CD8-positive, alpha-beta memory T cell (primary cell): Measurements from ENCODE around the gene CTSA. TPM values are rescaled to one million over a fixed set of nuclear protein-coding genes. Genes with fewer than 3 reads are reported as not detected.

ENCODE experiments used
- CTCF ChIA-PET: fragments of 350-600 bp; sonication (Branson Sonifier 250); formaldehyde crosslinking; loops from one replicate; lab custom pipeline; 2021; ENCODE audit warnings: antibody characterized with exemption; lab: Charles Lee
- POLR2A ChIA-PET: fragments of 350-600 bp; sonication (Branson Sonifier 250); formaldehyde crosslinking; loops from one replicate; lab custom pipeline; 2021; ENCODE audit warnings: antibody characterized with exemption; lab: Charles Lee
- DNase-seq, 5 donors: peaks; one replicate each; pipeline versions ENCODE4 v3.0.0 to v3.0.0-alpha.2; 2020 to 2022; ENCODE audit warnings: mixed read lengths in 1 of 5
- H3K27ac ChIP-seq: one replicate; pipeline ENCODE4 v1.7.0; 2013; ENCODE audit warnings: low read depth, mild to moderate bottlenecking, low read length, moderate library complexity
- H3K27me3 ChIP-seq: 2 replicates; pipeline ENCODE4 v1.7.0; 2013; ENCODE audit warnings: low read length, mild to moderate bottlenecking; ENCODE audit not compliant: insufficient read depth, poor library complexity, severe bottlenecking
- H3K36me3 ChIP-seq: 2 replicates; pipeline ENCODE4 v1.7.0; 2013; ENCODE audit warnings: mild to moderate bottlenecking, low read length, moderate library complexity; ENCODE audit not compliant: insufficient read depth
- H3K4me1 ChIP-seq: 2 replicates; pipeline ENCODE4 v1.7.0; 2013; ENCODE audit warnings: mild to moderate bottlenecking, low read length, moderate library complexity; ENCODE audit not compliant: insufficient read depth
- H3K4me3 ChIP-seq: 2 replicates; pipeline ENCODE4 v1.7.0; 2013; ENCODE audit warnings: mild to moderate bottlenecking, low read length
- H3K9me3 ChIP-seq: 2 replicates; pipeline ENCODE4 v1.7.0; 2013; ENCODE audit warnings: mild to moderate bottlenecking, low read length
- H3K27ac Mint-ChIP-seq, 8 donors: one replicate each; pipeline ENCODE4 v1.8.0; 2020 to 2021; ENCODE audit warnings: mixed read lengths in 8 of 8, mild to moderate bottlenecking in 6 of 8, inconsistent platforms in 3 of 8, moderate library complexity in 3 of 8
- H3K27me3 Mint-ChIP-seq, 2 donors: one replicate each; pipeline ENCODE4 v1.8.0; 2020 to 2021; ENCODE audit warnings: mixed read lengths in 2 of 2, mild to moderate bottlenecking in 1 of 2, moderate library complexity in 1 of 2
- H3K36me3 Mint-ChIP-seq, 3 donors: one replicate each; pipeline ENCODE4 v1.8.0; 2020 to 2021; ENCODE audit warnings: mixed read lengths in 3 of 3, inconsistent platforms in 1 of 3, mild to moderate bottlenecking in 1 of 3
- H3K4me1 Mint-ChIP-seq, 3 donors: one replicate each; pipeline ENCODE4 v1.8.0; 2020 to 2021; ENCODE audit warnings: mixed read lengths in 3 of 3, inconsistent platforms in 1 of 3, mild to moderate bottlenecking in 1 of 3
- H3K4me3 Mint-ChIP-seq, 7 donors: one replicate each; pipeline ENCODE4 v1.8.0; 2020 to 2021; ENCODE audit warnings: mixed read lengths in 7 of 7, mild to moderate bottlenecking in 6 of 7, moderate library complexity in 4 of 7, inconsistent platforms in 2 of 7
- H3K9me3 Mint-ChIP-seq, 5 donors: one replicate each; pipeline ENCODE4 v1.8.0; 2020 to 2022; ENCODE audit warnings: mixed read lengths in 5 of 5, mild to moderate bottlenecking in 3 of 5, moderate library complexity in 2 of 5, inconsistent platforms in 1 of 5
- polyA plus RNA-seq: library from polyadenylated mRNA; unstranded; fragments of 300-500 nt; fragmentation: Illumina TruSeq; gene quantifications from one replicate; pipeline ENCODE4 v1.2.3, GENCODE V29; 2021
- total RNA-seq, 2 experiments: library from RNA; stranded (reverse); gene quantifications; one replicate each; pipeline ENCODE4 v1.2.3, GENCODE V29; 2021

The CTSA gene
- total and polyA plus RNA-seq, 3 experiments from 2014 or later = 81.1 to 219 (median 82.1) TPM

DNA sequence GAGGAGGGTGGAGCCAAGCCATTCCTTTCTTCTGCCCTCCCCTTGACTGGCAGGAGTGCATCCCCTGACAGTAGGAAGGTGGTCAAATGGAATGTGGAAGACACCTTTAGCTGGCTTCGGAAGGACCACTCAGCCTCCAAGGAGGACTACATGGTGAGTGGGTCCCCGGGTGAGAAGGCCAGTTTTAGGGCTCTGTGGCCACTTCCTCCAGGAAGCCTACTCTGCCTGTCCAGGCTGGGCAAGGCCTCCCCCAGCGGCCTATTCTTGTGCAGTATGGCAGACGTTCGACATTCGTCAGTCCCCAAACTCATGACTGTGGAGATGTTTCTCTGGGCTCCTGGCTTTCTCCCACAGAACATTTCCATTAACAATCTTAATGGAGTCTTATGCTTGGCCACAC, 52.5 kb downstream of the CTSA start:
- ChIA-PET CTCF (interaction anchor here (1.3 to 3.8 kb wide), 2 partner anchors 26 to 53 kb away, joined by 3 to 26 read pairs; partner anchors contain the start of genes CTSA, NEURL2 and ZNF335), POLR2A (interaction anchor here (1.0 kb wide), 1 partner anchor 10 kb away, joined by 3 read pairs; no protein-coding TSS in a partner anchor)
- Mint-ChIP-seq H3K27me3 (no peaks in the 10 kb centered on the region), H3K4me1 (peaks cover 2 to 25% (median 15%) of the 10 kb centered on the region in 3 donors), H3K36me3 (peaks cover 4 to 89% (median 4%) of the 10 kb centered on the region in 3 donors), H3K27ac (peak overlapping the region in 4 of 8 donors; percentile 36 to 75 (median 59)), H3K4me3 (no peak overlapping the region), H3K9me3 (no peaks in the 10 kb centered on the region)
- peaks cover 10% of the 10 kb centered on the region for H3K4me1 ChIP-seq
- H3K27me3 ChIP-seq = no peaks in the 10 kb centered on the region
- DNase-seq = no peak
- H3K4me3 ChIP-seq = no peak overlapping the region
- H3K27ac ChIP-seq = no peak overlapping the region
- peaks cover 78% of the 10 kb centered on the region for H3K36me3 ChIP-seq
- H3K9me3 ChIP-seq = no peaks in the 10 kb centered on the region

DNA sequence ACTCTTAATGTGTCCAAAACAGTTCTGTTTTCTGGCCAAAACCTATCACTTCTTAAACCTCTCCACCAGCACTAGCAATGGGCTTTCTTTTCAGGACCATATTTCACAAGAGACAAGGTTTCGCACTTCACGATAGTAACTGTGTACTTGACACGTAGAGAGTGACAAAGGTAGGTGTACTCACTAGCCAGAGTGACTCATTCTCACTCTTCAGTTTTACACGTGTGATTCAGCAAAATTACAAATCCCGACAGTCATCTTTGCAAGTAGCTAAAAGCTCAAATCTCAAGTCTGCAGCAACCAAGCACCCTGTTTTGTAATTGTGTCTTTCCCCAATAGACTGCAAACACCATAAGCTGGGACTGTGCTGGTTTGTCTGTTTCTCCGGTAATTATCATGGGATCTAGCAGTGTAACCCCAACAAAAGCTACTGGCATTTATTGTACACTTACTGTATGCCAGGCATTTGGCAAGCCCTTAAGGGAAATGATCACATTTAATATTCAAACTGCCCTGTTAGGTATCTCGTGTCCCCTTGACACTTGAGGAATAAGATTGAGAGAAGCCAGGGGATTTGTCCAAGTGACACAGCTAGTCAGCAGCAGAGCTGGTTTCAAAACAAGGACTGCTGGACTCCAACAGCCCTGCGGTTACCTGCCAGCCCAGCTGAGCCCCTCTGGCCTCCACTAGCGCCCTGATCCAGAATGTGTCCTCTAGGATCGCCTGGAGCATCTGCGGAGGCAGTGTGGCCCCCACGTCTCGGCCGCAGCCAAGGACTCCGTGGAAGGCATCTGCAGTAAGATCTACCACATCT, 53.2 kb downstream of the CTSA start:
- H3K4me3 ChIP-seq = no peak overlapping the region
- ChIA-PET CTCF (interaction anchor here (0.8 to 3.8 kb wide), 3 partner anchors 25 to 69 kb away, joined by 3 to 26 read pairs (median 3); partner anchors contain the start of genes CTSA, NEURL2 and ZNF335), POLR2A (interaction anchor here (1.0 kb wide), 1 partner anchor 11 kb away, joined by 3 read pairs; no protein-coding TSS in a partner anchor)
- peak overlapping the region in 1 of 7 donors; percentile 39 for H3K4me3 Mint-ChIP-seq
- no peaks in the 10 kb centered on the region for H3K27me3 Mint-ChIP-seq
- H3K36me3 Mint-ChIP-seq = peaks cover 4 to 89% (median 4%) of the 10 kb centered on the region in 3 donors
- peaks cover 10% of the 10 kb centered on the region for H3K4me1 ChIP-seq
- DNase-seq = no peak
- H3K36me3 ChIP-seq = peaks cover 77% of the 10 kb centered on the region
- H3K27me3 ChIP-seq = no peaks in the 10 kb centered on the region
- no peaks in the 10 kb centered on the region for H3K9me3 ChIP-seq
- H3K27ac ChIP-seq = no peak overlapping the region
- H3K4me1 Mint-ChIP-seq = peaks cover 4 to 25% (median 15%) of the 10 kb centered on the region in 3 donors
- peak overlapping the region in 7 of 8 donors; percentile 27 to 87 (median 55) for H3K27ac Mint-ChIP-seq
- no peaks in the 10 kb centered on the region for H3K9me3 Mint-ChIP-seq

DNA sequence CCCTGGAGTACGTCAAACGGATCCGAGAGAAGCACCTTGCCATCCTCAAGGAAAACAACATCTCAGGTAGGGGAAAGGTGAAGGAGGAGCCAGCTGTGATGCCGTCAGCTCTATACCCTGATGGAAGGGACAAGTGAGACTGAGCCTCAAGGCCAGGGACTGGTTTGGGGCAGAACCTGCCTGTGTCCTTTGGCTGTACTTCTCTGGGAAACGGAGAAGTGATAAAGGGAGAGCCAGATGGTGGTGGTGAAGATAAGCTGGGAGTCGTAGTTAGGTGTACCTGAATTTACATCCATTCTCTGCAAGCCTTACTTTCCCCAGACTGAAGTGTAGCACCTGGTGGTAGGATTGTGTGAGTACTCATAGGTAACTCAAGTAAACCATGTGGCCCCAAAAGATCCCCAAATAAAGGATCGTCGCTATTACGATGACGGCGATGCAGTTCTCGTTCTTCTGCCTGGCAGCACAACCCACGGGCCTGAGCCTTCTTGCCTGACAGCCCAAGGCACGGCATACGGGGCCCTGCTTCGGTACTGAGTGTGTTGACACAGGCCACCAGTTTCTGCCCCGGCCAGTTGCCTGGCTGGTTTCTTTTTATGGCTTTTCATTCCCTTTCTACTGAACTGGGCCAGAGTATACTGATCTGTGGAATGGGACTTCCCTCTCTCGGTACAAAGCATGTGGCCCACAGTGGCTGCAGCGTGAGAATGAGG, 54.0 kb downstream of the CTSA start:
- H3K4me3 Mint-ChIP-seq = no peak overlapping the region
- no peaks in the 10 kb centered on the region for H3K9me3 Mint-ChIP-seq
- peaks cover 10% of the 10 kb centered on the region for H3K4me1 ChIP-seq
- peak overlapping the region in 6 of 8 donors; percentile 7 to 97 (median 66) for H3K27ac Mint-ChIP-seq
- no peak for DNase-seq
- ChIA-PET POLR2A (no interaction called here), CTCF (interaction anchor here (1.3 to 3.8 kb wide), 2 partner anchors 24 to 54 kb away, joined by 3 to 26 read pairs; partner anchors contain the start of genes CTSA, NEURL2 and ZNF335)
- H3K9me3 ChIP-seq = no peaks in the 10 kb centered on the region
- peaks cover 77% of the 10 kb centered on the region for H3K36me3 ChIP-seq
- H3K27me3 ChIP-seq = no peaks in the 10 kb centered on the region
- peaks cover 4 to 20% (median 15%) of the 10 kb centered on the region in 3 donors for H3K4me1 Mint-ChIP-seq
- H3K27me3 Mint-ChIP-seq = no peaks in the 10 kb centered on the region
- no peak overlapping the region for H3K27ac ChIP-seq
- H3K36me3 Mint-ChIP-seq = peaks cover 4 to 89% (median 4%) of the 10 kb centered on the region in 3 donors
- no peak overlapping the region for H3K4me3 ChIP-seq

DNA sequence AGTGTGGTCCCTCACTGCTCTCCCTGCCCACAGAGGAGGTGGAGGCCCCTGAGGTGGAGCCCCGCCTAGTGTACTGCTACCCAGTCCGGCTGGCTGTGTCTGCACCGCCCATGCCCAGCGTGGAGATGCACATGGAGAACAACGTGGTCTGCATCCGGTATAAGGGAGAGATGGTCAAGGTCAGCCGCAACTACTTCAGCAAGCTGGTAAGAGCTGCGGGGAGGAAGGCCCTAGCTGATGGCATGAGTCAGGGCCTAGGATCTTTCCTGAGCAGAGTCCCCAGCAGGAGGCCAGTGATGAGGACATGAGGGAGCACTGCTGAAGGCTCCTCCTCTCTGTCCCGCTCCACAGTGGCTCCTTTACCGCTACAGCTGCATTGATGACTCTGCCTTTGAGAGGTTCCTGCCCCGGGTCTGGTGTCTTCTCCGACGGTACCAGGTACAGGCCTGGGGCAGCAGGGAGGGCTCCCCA, 54.6 kb downstream of the CTSA start:
- Mint-ChIP-seq H3K27ac (peak overlapping the region in 7 of 8 donors; percentile 7 to 97 (median 70)), H3K36me3 (peaks cover 4 to 90% (median 4%) of the 10 kb centered on the region in 3 donors), H3K27me3 (no peaks in the 10 kb centered on the region), H3K4me1 (peaks cover 4 to 20% (median 15%) of the 10 kb centered on the region in 3 donors), H3K9me3 (no peaks in the 10 kb centered on the region), H3K4me3 (peak overlapping the region in 2 of 7 donors; percentile 19 to 70)
- DNase-seq = no peak
- ChIA-PET CTCF (interaction anchor here (1.0 kb wide), 1 partner anchor 25 kb away, joined by 3 read pairs; no protein-coding TSS in a partner anchor), POLR2A (interaction anchor here (1.2 kb wide), 1 partner anchor 9 kb away, joined by 3 read pairs; no protein-coding TSS in a partner anchor)
- Histone ChIP-seq H3K4me3 (no peak overlapping the region), H3K36me3 (peaks cover 77% of the 10 kb centered on the region), H3K9me3 (no peaks in the 10 kb centered on the region), H3K27ac (no peak overlapping the region), H3K27me3 (no peaks in the 10 kb centered on the region), H3K4me1 (peaks cover 10% of the 10 kb centered on the region)

DNA sequence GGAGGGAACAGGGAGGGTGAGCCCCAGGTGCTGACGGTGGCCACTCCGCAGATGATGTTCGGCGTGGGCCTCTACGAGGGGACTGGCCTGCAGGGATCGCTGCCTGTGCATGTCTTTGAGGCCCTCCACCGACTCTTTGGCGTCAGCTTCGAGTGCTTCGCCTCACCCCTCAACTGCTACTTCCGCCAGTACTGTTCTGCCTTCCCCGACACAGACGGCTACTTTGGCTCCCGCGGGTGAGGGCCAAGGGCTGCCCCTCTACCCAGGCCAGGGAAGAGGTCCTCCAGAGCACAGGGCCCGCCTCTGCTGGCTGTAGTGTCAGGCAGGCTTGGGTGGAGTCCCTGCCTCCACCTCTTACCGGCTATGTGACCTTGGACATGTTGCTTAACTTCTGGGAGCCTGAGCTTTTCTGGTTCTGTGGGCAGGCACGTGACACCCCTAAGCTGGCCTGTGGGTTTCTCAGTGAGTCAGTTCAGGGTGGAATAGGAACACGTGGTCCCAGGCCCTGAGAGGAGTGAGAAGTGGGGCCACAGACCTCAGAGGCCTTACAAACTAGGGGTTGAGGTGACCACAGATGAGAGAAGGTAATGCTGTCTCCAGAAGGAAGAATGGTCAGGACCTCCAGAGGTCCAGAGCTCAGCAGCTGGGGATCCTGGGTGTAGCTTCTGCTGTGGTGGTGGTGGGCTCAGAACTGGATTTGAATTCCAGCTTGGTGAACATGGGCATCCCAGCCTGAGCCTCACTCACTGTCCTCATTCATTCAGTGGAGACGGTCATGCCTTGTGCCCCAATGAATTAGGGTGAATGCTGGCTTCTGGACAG, 55.2 kb downstream of the CTSA start:
- peaks cover 4 to 22% (median 15%) of the 10 kb centered on the region in 3 donors for H3K4me1 Mint-ChIP-seq
- DNase-seq = peak in 3 of 5 donors; percentile 28 to 73 (median 57)
- CTCF ChIA-PET = interaction anchor here (0.9 to 1.0 kb wide), 2 partner anchors 24 to 26 kb away, joined by 3 read pairs; partner anchors contain the start of gene ZNF335
- peaks cover 10% of the 10 kb centered on the region for H3K4me1 ChIP-seq
- H3K27ac ChIP-seq = peak overlapping the region; percentile 3
- peak overlapping the region; percentile 47 to 97 (median 77) for H3K27ac Mint-ChIP-seq
- H3K36me3 ChIP-seq = peaks cover 78% of the 10 kb centered on the region
- no peak overlapping the region for H3K4me3 ChIP-seq
- H3K27me3 ChIP-seq = no peaks in the 10 kb centered on the region
- H3K9me3 ChIP-seq = no peaks in the 10 kb centered on the region
- POLR2A ChIA-PET = interaction anchor here (0.6 to 3.4 kb wide), 3 partner anchors 9 to 58 kb away, joined by 3 to 14 read pairs (median 3); no protein-coding TSS in a partner anchor
- no peaks in the 10 kb centered on the region for H3K9me3 Mint-ChIP-seq
- no peaks in the 10 kb centered on the region for H3K27me3 Mint-ChIP-seq
- peak overlapping the region in 5 of 7 donors; percentile 32 to 70 (median 52) for H3K4me3 Mint-ChIP-seq
- H3K36me3 Mint-ChIP-seq = peaks cover 4 to 91% (median 4%) of the 10 kb centered on the region in 3 donors

DNA sequence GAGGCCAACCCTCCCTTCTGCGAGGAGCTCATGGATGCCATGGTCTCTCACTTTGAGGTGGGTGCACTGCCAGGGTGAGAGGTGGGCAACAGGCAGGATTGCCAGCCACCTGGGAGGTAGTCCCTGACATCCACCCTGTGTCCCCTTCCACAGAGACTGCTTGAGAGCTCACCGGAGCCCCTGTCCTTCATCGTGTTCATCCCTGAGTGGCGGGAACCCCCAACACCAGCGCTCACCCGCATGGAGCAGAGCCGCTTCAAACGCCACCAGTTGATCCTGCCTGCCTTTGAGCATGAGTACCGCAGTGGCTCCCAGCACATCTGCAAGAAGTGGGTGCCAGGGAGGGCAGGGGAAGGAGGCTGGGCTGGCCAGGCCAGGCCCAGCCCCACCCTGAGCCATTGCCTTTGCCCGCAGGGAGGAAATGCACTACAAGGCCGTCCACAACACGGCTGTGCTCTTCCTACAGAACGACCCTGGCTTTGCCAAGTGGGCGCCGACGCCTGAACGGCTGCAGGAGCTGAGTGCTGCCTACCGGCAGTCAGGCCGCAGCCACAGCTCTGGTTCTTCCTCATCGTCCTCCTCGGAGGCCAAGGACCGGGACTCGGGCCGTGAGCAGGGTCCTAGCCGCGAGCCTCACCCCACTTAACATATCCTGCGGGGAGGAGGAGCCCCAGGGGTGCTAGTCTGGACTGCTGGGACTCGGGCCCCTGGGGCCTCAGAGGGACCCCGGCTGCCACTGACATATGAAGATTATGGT, 56.2 kb downstream of the CTSA start:
- peaks cover 87% of the 10 kb centered on the region for H3K36me3 ChIP-seq
- H3K4me1 ChIP-seq = peaks cover 10% of the 10 kb centered on the region
- no peaks in the 10 kb centered on the region for H3K9me3 Mint-ChIP-seq
- H3K27me3 Mint-ChIP-seq = no peaks in the 10 kb centered on the region
- H3K4me1 Mint-ChIP-seq = peaks cover 8 to 31% (median 19%) of the 10 kb centered on the region in 3 donors
- POLR2A ChIA-PET = interaction anchor here (1.2 to 3.4 kb wide), 2 partner anchors 10 to 23 kb away, joined by 3 to 14 read pairs; no protein-coding TSS in a partner anchor
- H3K27ac Mint-ChIP-seq = peak overlapping the region in 4 of 8 donors; percentile 70 to 97 (median 84)
- peak overlapping the region in 1 of 7 donors; percentile 32 for H3K4me3 Mint-ChIP-seq
- peaks cover 4 to 96% (median 8%) of the 10 kb centered on the region in 3 donors for H3K36me3 Mint-ChIP-seq
- no peak overlapping the region for H3K4me3 ChIP-seq
- H3K9me3 ChIP-seq = no peaks in the 10 kb centered on the region
- no peak for DNase-seq
- H3K27ac ChIP-seq = no peak overlapping the region
- no peaks in the 10 kb centered on the region for H3K27me3 ChIP-seq
- CTCF ChIA-PET = interaction anchor here (0.9 kb wide), 2 partner anchors 19 to 25 kb away, joined by 3 read pairs; partner anchors contain the start of gene ZNF335
